Endothelial cell of umbilical vein (primary cell): ENCODE data around the gene KRTAP10-11. TPM values are rescaled to one million over a fixed set of nuclear protein-coding genes. Genes with fewer than 3 reads are reported as not detected.

ENCODE experiments used
- BruUV-seq: library from RNA; stranded (reverse); fragments of 400-500 nt; replicated peaks from 2 replicates; lab custom pipeline; 2021; lab: Mats Ljungman, UMichigan
- CTCF ChIA-PET: fragments of 300-600, 350-600 bp; sonication (Branson Sonifier 250); formaldehyde crosslinking; loops from one replicate; lab custom pipeline; 2021; ENCODE audit warnings: antibody characterized with exemption, inconsistent platforms; lab: Charles Lee
- POLR2A ChIA-PET: fragments of 300-600, 350-600 bp; sonication (Branson Sonifier 250); formaldehyde crosslinking; loops from one replicate; lab custom pipeline; 2021; ENCODE audit warnings: antibody characterized with exemption, inconsistent platforms; lab: Charles Lee
- DNase-seq: peaks from one replicate; pipeline ENCODE4 v3.0.0-alpha.2; 2011; ENCODE audit warnings: low read depth, low spot score
- FAIRE-seq: peaks from 2 replicates; lab custom pipeline; 2011; peaks lifted over from hg19 to GRCh38; lab: Jason Lieb, UNC
- H2AFZ ChIP-seq: 2 replicates; pipeline ENCODE4 v1.6.0; 2012; ENCODE audit warnings: low read depth, low read length, control low read depth, inconsistent platforms
- H3K27ac ChIP-seq: 2 replicates; pipeline ENCODE4 v1.5.1; 2011; ENCODE audit warnings: low read depth, mild to moderate bottlenecking, control low read depth, low read length, moderate library complexity; ENCODE audit not compliant: insufficient read depth
- H3K27me3 ChIP-seq, 2 experiments: 2 replicates each; pipeline versions ENCODE4 v1.6.0 to v1.6.1; 2011; ENCODE audit warnings: low read length in 2 of 2, mixed read lengths in 1 of 2; ENCODE audit not compliant: control insufficient read depth in 2 of 2, insufficient read depth in 2 of 2
- H3K36me3 ChIP-seq, 2 experiments: 2 replicates in 1 of 2; 3 replicates in 1 of 2; pipeline ENCODE4 v1.5.1; 2011; ENCODE audit warnings: low read length in 2 of 2, mild to moderate bottlenecking in 1 of 2, moderate library complexity in 1 of 2; ENCODE audit not compliant: control insufficient read depth in 2 of 2, insufficient read depth in 2 of 2; ENCODE audit errors: extremely low read depth in 1 of 2
- H3K4me1 ChIP-seq: 3 replicates; pipeline ENCODE4 v1.5.1; 2011; ENCODE audit warnings: mild to moderate bottlenecking, low read length; ENCODE audit not compliant: control insufficient read depth, insufficient read depth; ENCODE audit errors: extremely low read depth
- H3K4me2 ChIP-seq: 2 replicates; pipeline ENCODE4 v1.6.1; 2011; ENCODE audit warnings: low read length, control low read depth, mixed read lengths; ENCODE audit not compliant: insufficient read depth
- H3K4me3 ChIP-seq, 3 experiments: fragments of 200-600 bp in 1 of 3; sonication (generic), shearing (Covaris generic) in 1 of 3; replicated peaks in 1 of 3; 2 replicates each; pipeline ENCODE4 v1.5.1; 2011 to 2016; ENCODE audit warnings: control low read depth in 3 of 3, low read length in 3 of 3, mild to moderate bottlenecking in 2 of 3, inconsistent platforms in 1 of 3, low read depth in 1 of 3, moderate library complexity in 1 of 3; ENCODE audit not compliant: insufficient read depth in 1 of 3
- H3K79me2 ChIP-seq: 2 replicates; pipeline ENCODE4 v1.6.0; 2012; ENCODE audit warnings: low read length, inconsistent platforms; ENCODE audit not compliant: control insufficient read depth, insufficient read depth
- H3K9ac ChIP-seq: replicated peaks from 2 replicates; pipeline ENCODE3; 2011; ENCODE audit warnings: low read length, control low read depth; ENCODE audit not compliant: insufficient read depth; ENCODE audit errors: extremely low read depth
- H3K9me1 ChIP-seq: replicated peaks from 3 replicates; pipeline ENCODE4 v1.6.0; 2011; ENCODE audit warnings: mild to moderate bottlenecking, low read length; ENCODE audit not compliant: control insufficient read depth, insufficient read depth; ENCODE audit errors: extremely low read depth
- H3K9me3 ChIP-seq: replicated peaks from 2 replicates; pipeline ENCODE4 v1.5.1; 2012; ENCODE audit warnings: low read length, inconsistent platforms; ENCODE audit not compliant: control insufficient read depth, insufficient read depth
- H4K20me1 ChIP-seq: replicated peaks from 2 replicates; pipeline ENCODE3; 2011; ENCODE audit warnings: mild to moderate bottlenecking, low read length; ENCODE audit not compliant: control insufficient read depth, insufficient read depth; ENCODE audit errors: extremely low read depth
- CTCF ChIP-seq, 2 donors: IDR thresholded peaks; 1 replicate in 1 of 2; 2 replicates in 1 of 2; pipeline ENCODE4 v1.5.1; 2011; ENCODE audit warnings: low read length in 2 of 2, mild to moderate bottlenecking in 2 of 2, moderate library complexity in 2 of 2, control low read depth in 1 of 2, inconsistent platforms in 1 of 2, low read depth in 1 of 2; ENCODE audit not compliant: insufficient read depth in 1 of 2; ENCODE audit errors: extremely low read depth in 1 of 2
- EZH2 ChIP-seq: IDR thresholded peaks from 2 replicates; pipeline ENCODE4 v1.6.1; 2012; ENCODE audit warnings: borderline replicate concordance, low read depth, mild to moderate bottlenecking, moderate library complexity, low read length, inconsistent platforms; ENCODE audit not compliant: severe bottlenecking
- FOS ChIP-seq: IDR thresholded peaks from 2 replicates; pipeline ENCODE4 v1.6.1; 2011; ENCODE audit warnings: mild to moderate bottlenecking, low read length, moderate library complexity, borderline replicate concordance; ENCODE audit not compliant: insufficient read depth
- GATA2 ChIP-seq: IDR thresholded peaks from 2 replicates; pipeline ENCODE4 v1.7.0; 2011; ENCODE audit warnings: low read depth, mild to moderate bottlenecking, moderate library complexity, mixed read lengths, low read length; ENCODE audit not compliant: insufficient read length, insufficient read depth
- JUN ChIP-seq: IDR thresholded peaks from 2 replicates; pipeline ENCODE4 v1.6.1; 2011; ENCODE audit warnings: borderline replicate concordance, low read depth; ENCODE audit not compliant: insufficient read length, insufficient read depth
- MAX ChIP-seq: IDR thresholded peaks from 2 replicates; pipeline ENCODE4 v1.6.1; 2011; ENCODE audit not compliant: insufficient read depth, insufficient read length
- MYC ChIP-seq: IDR thresholded peaks from one replicate; pipeline ENCODE4 v1.6.1; 2011; ENCODE audit warnings: mild to moderate bottlenecking, low read depth, low read length
- POLR2A ChIP-seq: IDR thresholded peaks from 2 replicates; pipeline ENCODE4 v1.6.1; 2012; ENCODE audit warnings: low read depth, mild to moderate bottlenecking, control low read depth, low read length
- POLR2AphosphoS5 ChIP-seq: IDR thresholded peaks from 2 replicates; pipeline ENCODE4 v1.6.1; 2012; ENCODE audit warnings: low read depth, mild to moderate bottlenecking, control low read depth, low read length, moderate library complexity; ENCODE audit not compliant: insufficient read depth
- dilution Hi-C: fragments of 300-500 bp; cut with MboI; formaldehyde crosslinking; loops from one replicate; pipeline ENCODE4 v1.15.0; 2019; ENCODE audit warnings: low sequenced_read_pairs; ENCODE audit not compliant: extremely low pct_ligation_motif_present
- intact Hi-C: fragments of 100-400 bp; cut with micrococcal nuclease; formaldehyde crosslinking; loops from one replicate; pipeline ENCODE4 v1.10.0; 2022
- polyA plus RNA-seq, 4 experiments: library from polyadenylated mRNA; depleted of rRNA in 3 of 4; stranded (reverse) in 3 of 4; unstranded in 1 of 4; fragments of >200 nt; gene quantifications; 2 replicates each; pipeline versions ENCODE4 v1.2.1 to v1.2.3, GENCODE V29; 2011 to 2012; ENCODE audit warnings: missing spikeins in 1 of 4
- total RNA-seq: library from RNA; stranded (reverse); gene quantifications from 2 replicates; pipeline ENCODE4 v1.2.3, GENCODE V29; 2021

The KRTAP10-11 gene
- total and polyA plus RNA-seq, 2 donors (not counting 3 experiments of a cell fraction or from before 2014, with no cell fraction given) = not detected

- CTCF ChIA-PET = interaction anchor here (1.3 to 2.2 kb wide), 3 partner anchors 11 to 109 kb away, joined by 3 to 5 read pairs (median 3); no protein-coding TSS in a partner anchor
- Histone ChIP-seq H2AFZ (no peak overlapping the region), H3K9ac (no peak overlapping the region), H3K9me3 (no peaks in the 10 kb centered on the region), H3K79me2 (no peaks in the 10 kb centered on the region), H3K27ac (no peak overlapping the region), H4K20me1 (no peaks in the 10 kb centered on the region), H3K4me3 (no peak overlapping the region), H3K4me2 (no peak overlapping the region), H3K9me1 (no peaks in the 10 kb centered on the region), H3K36me3 (no peaks in the 10 kb centered on the region), H3K27me3 (peaks cover 5 to 10% of the 10 kb centered on the region in 2 experiments), H3K4me1 (no peaks in the 10 kb centered on the region)
- DNase-seq (no peak), FAIRE-seq (no peak)
- TF ChIP-seq FOS (no peak), CTCF (IDR thresholded peaks at IDR 0.05; ENCODE audit: extremely low read depth in 1 of 2, insufficient read depth in 1 of 2, low read depth in 1 of 2, low read length in 2 of 2) (no peak), POLR2AphosphoS5 (no peak), MAX (no peak), MYC (no peak), POLR2A (no peak), EZH2 (no peak), GATA2 (no peak), JUN (no peak)
- dilution Hi-C loops (no loop called here), intact Hi-C loops (no loop called here)
- no TSS peak for BruUV-seq
- POLR2A ChIA-PET = no interaction called here
Measured at GRCh38 chr21:44684077-44684476, 37.9 kb downstream of the KRTAP10-11 start.
